Stomach (tissue), 9 donors: ENCODE data around the gene GATAD1. TPM values are rescaled to one million over a fixed set of nuclear protein-coding genes. Genes with fewer than 3 reads are reported as not detected.

Experiments
- DNase-seq, 2 donors: peaks; one replicate each; pipeline versions ENCODE4 v3.0.0 to v3.0.0-alpha.2; 2013 to 2019
- H3K27ac ChIP-seq, 5 donors: fragments of 200-600 bp in 4 of 5; sonication (generic) in 4 of 5; one replicate each; pipeline ENCODE4 v1.5.1; 2013 to 2019; ENCODE audit warnings: mild to moderate bottlenecking in 1 of 5, moderate library complexity in 1 of 5
- H3K27me3 ChIP-seq, 3 donors: fragments of 200-600 bp; sonication (generic); one replicate each; pipeline ENCODE4 v1.5.1; 2017 to 2019; ENCODE audit warnings: mixed run types in 1 of 3
- H3K36me3 ChIP-seq, 4 donors: fragments of 200-600 bp; sonication (generic); 1 replicate in 3 of 4; 2 replicates in 1 of 4; pipeline ENCODE4 v1.5.1; 2016 to 2019
- H3K4me1 ChIP-seq, 4 donors: fragments of 200-600 bp; sonication (generic); one replicate each; pipeline ENCODE4 v1.5.1; 2016 to 2019
- H3K4me3 ChIP-seq, 4 donors: fragments of 200-600 bp; sonication (generic) in 3 of 4; one replicate each; pipeline ENCODE4 v1.5.1; 2016 to 2019; ENCODE audit warnings: mild to moderate bottlenecking in 1 of 4
- H3K9me3 ChIP-seq, 4 donors: fragments of 200-600 bp; sonication (generic); one replicate each; pipeline ENCODE4 v1.5.1; 2016 to 2019
- EP300 ChIP-seq: sonication (generic); formaldehyde crosslinking; IDR thresholded peaks from one replicate; pipeline ENCODE4 v1.6.1; 2017; ENCODE audit warnings: antibody characterized with exemption
- POLR2A ChIP-seq, 4 donors: fragments of 450-650 bp; IDR thresholded peaks; one replicate each; pipeline ENCODE4 v1.6.1; 2016; ENCODE audit warnings: antibody characterized with exemption in 4 of 4, control low read depth in 2 of 4, mild to moderate bottlenecking in 1 of 4, moderate library complexity in 1 of 4
- POLR2AphosphoS5 ChIP-seq, 3 donors: sonication (generic); formaldehyde crosslinking; IDR thresholded peaks; one replicate each; pipeline ENCODE4 v1.6.1; 2016; ENCODE audit warnings: antibody characterized with exemption in 3 of 3
- WGBS, 5 donors: extraction: QIAGEN DNeasy Blood & Tissue Kit in 3 of 5; methylation state at CpG; one replicate each; pipeline versions ENCODE4 v1.1.5 to v1.1.7; 2013 to 2018; 5-methylcytosine and 5-hydroxymethylcytosine counted together
- intact Hi-C: fragments of 100-400 bp; cut with DNase I; formaldehyde crosslinking; loops from one replicate; pipeline ENCODE4 v1.15.1; 2023; ENCODE audit warnings: low total_unique reads
- polyA plus RNA-seq, 3 donors: library from polyadenylated mRNA; stranded (reverse); fragments of 200-250 nt; gene quantifications; one replicate each; pipeline ENCODE4 v1.2.3, GENCODE V29; 2013
- total RNA-seq, 5 donors: library from RNA; depleted of rRNA; stranded (reverse); fragments of >200 nt; gene quantifications; one replicate each; pipeline versions ENCODE4 v1.1.0 to v1.2.3, GENCODE V29; 2014 to 2016
- TF ChIP-seq, protein P1 (sequence below), 7 experiments: fragments of 450-650 bp in 4 of 7; fragments of 200-600 bp in 3 of 7; sonication (generic) in 3 of 7; IDR thresholded peaks; one replicate each; pipeline ENCODE4 v1.5.1; 2016 to 2019; ENCODE audit warnings: antibody characterized with exemption in 7 of 7, control low read depth in 2 of 7, mild to moderate bottlenecking in 1 of 7
- donor health status: healthy with polysubstance abuse.
- donor health status: Bipolar disorder and iron deficiency.
- donor health status: healthy.

The GATAD1 gene
- total and polyA plus RNA-seq, 8 donors, result 11.5 to 156 (median 44.5) TPM

DNA sequence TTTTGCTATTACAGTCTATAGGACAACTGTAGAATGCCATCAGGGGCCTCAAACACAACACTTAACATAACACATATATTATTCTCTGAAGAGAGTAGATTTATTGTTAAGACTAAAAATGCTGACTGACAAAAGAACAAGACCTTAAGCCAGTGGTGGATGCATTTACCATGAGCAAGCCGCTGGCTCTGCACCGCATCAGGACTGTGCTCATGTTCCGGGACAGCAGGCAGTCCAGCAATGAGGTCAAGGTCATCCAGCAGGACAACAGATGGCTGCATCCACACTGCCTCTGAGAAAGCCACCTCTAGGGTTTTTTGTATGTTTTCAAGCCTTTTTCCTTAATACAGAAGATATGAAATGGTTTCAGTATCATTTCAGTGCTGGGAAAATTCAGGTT lies 57.3 kb downstream of the GATAD1 start:
- no peak overlapping the region for H3K4me3 ChIP-seq
- 87 to 93% (median 93%) methylated on average over 3 of the region's 3 CpGs for WGBS, 5 donors
- H3K27ac ChIP-seq, result no peak overlapping the region
- intact Hi-C loops, result no loop called here
- no peak for TF ChIP-seq POLR2A (IDR thresholded peaks at IDR 0.05)
- TF ChIP-seq EP300, result no peak
- TF ChIP-seq, protein P1, sequence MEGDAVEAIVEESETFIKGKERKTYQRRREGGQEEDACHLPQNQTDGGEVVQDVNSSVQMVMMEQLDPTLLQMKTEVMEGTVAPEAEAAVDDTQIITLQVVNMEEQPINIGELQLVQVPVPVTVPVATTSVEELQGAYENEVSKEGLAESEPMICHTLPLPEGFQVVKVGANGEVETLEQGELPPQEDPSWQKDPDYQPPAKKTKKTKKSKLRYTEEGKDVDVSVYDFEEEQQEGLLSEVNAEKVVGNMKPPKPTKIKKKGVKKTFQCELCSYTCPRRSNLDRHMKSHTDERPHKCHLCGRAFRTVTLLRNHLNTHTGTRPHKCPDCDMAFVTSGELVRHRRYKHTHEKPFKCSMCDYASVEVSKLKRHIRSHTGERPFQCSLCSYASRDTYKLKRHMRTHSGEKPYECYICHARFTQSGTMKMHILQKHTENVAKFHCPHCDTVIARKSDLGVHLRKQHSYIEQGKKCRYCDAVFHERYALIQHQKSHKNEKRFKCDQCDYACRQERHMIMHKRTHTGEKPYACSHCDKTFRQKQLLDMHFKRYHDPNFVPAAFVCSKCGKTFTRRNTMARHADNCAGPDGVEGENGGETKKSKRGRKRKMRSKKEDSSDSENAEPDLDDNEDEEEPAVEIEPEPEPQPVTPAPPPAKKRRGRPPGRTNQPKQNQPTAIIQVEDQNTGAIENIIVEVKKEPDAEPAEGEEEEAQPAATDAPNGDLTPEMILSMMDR (IDR thresholded peaks at IDR 0.05), result no peak
- no peak for TF ChIP-seq POLR2AphosphoS5 (IDR thresholded peaks at IDR 0.05)
- H3K27me3 ChIP-seq, result no peaks in the 10 kb centered on the region
- H3K36me3 ChIP-seq, result peaks cover 18 to 94% (median 87%) of the 10 kb centered on the region in 4 donors
- no peak for DNase-seq
- no peaks in the 10 kb centered on the region for H3K4me1 ChIP-seq
- H3K9me3 ChIP-seq, result no peaks in the 10 kb centered on the region

DNA sequence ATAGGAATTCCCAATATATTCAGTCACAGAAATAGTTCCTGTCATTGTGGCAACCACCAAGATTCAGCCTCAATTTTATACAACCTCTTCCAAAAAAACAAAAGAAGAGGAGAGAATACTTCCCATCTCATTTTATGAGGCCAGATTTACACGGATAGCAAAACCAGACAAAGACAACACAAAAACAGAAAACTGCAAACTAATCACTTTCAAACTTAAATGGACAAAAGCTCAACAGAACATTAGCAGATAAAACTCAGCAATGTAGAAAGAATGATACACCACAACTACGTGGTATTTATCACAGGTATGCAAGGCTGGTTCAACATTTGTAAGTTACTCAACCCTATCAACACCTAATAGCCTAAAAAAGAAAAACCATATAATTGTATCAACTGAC lies 59.1 kb downstream of the GATAD1 start:
- H3K4me3 ChIP-seq, result no peak overlapping the region
- no peaks in the 10 kb centered on the region for H3K27me3 ChIP-seq
- no peak for DNase-seq
- no peaks in the 10 kb centered on the region for H3K9me3 ChIP-seq
- 84 to 92% (median 92%) methylated on average over 2 of the region's 2 CpGs for WGBS, 5 donors
- no peak overlapping the region for H3K27ac ChIP-seq
- peaks cover 15 to 94% (median 86%) of the 10 kb centered on the region in 4 donors for H3K36me3 ChIP-seq
- no peaks in the 10 kb centered on the region for H3K4me1 ChIP-seq
- no peak for TF ChIP-seq POLR2AphosphoS5 (IDR thresholded peaks at IDR 0.05)
- TF ChIP-seq, protein P1 (IDR thresholded peaks at IDR 0.05), result no peak
- TF ChIP-seq POLR2A (IDR thresholded peaks at IDR 0.05), result no peak
- no peak for TF ChIP-seq EP300
- intact Hi-C loops, result no loop called here

DNA sequence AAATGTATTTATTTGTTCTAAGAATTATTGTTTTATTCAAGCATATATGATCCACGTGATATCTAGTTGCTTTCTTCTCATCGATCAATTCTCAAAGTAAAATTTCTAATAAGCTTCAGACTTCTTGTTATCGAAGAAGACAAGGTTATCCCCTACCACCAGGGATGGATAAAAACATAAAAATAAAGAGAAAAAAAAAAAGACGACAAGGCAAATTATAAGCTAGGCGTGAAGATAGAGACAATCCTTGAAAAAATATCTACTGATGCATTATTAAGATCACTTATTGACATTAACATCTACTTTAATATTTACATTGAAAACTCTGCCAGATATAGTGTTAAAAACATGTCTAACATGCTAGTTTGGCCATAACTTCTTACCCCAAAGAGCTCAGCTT lies 61.7 kb downstream of the GATAD1 start:
- intact Hi-C loops, result no loop called here
- Histone ChIP-seq H3K4me3 (no peak overlapping the region), H3K9me3 (no peaks in the 10 kb centered on the region), H3K36me3 (peaks cover 9 to 91% (median 77%) of the 10 kb centered on the region in 4 donors), H3K27me3 (no peaks in the 10 kb centered on the region), H3K27ac (no peak overlapping the region), H3K4me1 (no peaks in the 10 kb centered on the region)
- WGBS, 5 donors, result 90 to 97% (median 96%) methylated on average over 5 of the region's 5 CpGs
- TF ChIP-seq, protein P1 (IDR thresholded peaks at IDR 0.05), result no peak
- TF ChIP-seq POLR2AphosphoS5 (IDR thresholded peaks at IDR 0.05), result no peak
- TF ChIP-seq EP300, result no peak
- no peak for TF ChIP-seq POLR2A (IDR thresholded peaks at IDR 0.05)
- no peak for DNase-seq

Other genes starting within 250 kb of the GATAD1 start
- gene KRIT1, start 201.6 kb upstream of the GATAD1 start, total RNA-seq, result 100 to 1,000 TPM in 2 of 5 donors, 10 to 100 TPM in 2, 1 to 10 TPM in 1; 4.1 to 249 (median 63.0) TPM
- gene KRIT1, start 201.6 kb upstream of the GATAD1 start, polyA plus RNA-seq, result 10 to 100 TPM; 10.2 to 15.5 (median 13.3) TPM
- gene ANKIB1, start 201.5 kb upstream of the GATAD1 start, total RNA-seq, result 100 to 1,000 TPM in 2 of 5 donors, 10 to 100 TPM in 3; 32.4 to 212 (median 51.6) TPM
- 10 to 100 TPM in 1 of 3 donors, 1 to 10 TPM in 2; 8.3 to 12.4 (median 9.9) TPM for gene ANKIB1, start 201.5 kb upstream of the GATAD1 start, polyA plus RNA-seq
- gene ERVW-1, start 30.5 kb downstream of the GATAD1 start, total RNA-seq, result under 1 TPM in 1 of 5 donors, not detected in 4; 0.18 TPM
- not detected for gene ERVW-1, start 30.5 kb downstream of the GATAD1 start, polyA plus RNA-seq
- 10 to 100 TPM in 3 of 5 donors, 1 to 10 TPM in 2; 2.0 to 50.3 (median 15.5) TPM for gene PEX1, start 81.0 kb downstream of the GATAD1 start, total RNA-seq
- gene PEX1, start 81.0 kb downstream of the GATAD1 start, polyA plus RNA-seq, result 10 to 100 TPM in 1 of 3 donors, 1 to 10 TPM in 2; 4.7 to 16.2 (median 8.1) TPM
- gene RBM48, start 81.3 kb downstream of the GATAD1 start, total RNA-seq, result 10 to 100 TPM in 2 of 5 donors, 1 to 10 TPM in 3; 3.2 to 14.0 (median 8.5) TPM
- 1 to 10 TPM; 5.4 to 6.9 (median 6.3) TPM for gene RBM48, start 81.3 kb downstream of the GATAD1 start, polyA plus RNA-seq
- gene FAM133B, start 142.9 kb downstream of the GATAD1 start, total RNA-seq, result 10 to 100 TPM; 10.5 to 48.3 (median 29.7) TPM
- 10 to 100 TPM; 13.4 to 53.8 (median 17.0) TPM for gene FAM133B, start 142.9 kb downstream of the GATAD1 start, polyA plus RNA-seq